ENCODE results near the gene TM9SF4.

Gene TM9SF4

GRCh38 chr20:32208499-32209154 is 99.1 kb downstream of the TM9SF4 start:
- DNase-seq, result no peak

DNA sequence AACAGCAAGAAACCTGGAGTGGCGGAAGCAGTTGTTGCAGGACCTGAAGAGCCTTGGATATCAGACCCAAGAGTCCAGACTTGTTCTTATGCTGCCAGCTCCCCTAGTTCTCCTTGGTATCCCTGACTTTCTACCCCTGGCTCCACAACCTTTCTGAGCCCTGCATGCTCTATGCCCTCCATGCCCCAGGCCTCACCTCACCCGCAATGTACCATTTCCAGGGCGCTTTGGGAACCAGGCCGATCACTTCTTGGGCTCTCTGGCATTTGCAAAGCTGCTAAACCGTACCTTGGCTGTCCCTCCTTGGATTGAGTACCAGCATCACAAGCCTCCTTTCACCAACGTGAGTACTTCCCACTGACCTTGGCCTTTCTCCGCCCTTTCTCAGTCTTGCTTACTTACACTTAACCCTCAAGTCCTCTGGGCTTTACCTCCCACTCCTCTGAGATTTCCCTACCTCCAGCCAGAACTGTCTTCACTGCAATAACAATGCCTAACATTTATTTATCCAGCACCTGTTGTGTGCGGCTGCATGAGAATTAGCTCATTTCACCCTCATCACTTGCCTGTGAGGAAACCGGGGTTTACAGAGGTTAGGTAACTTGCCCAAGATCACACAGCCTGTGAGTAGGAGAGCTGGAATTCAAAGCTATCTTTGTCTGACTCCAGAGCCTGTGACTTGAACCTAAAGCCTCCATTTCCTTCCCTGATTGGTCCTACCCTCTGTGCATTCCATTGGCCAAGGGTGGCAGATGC is 100.5 kb downstream of the TM9SF4 start:
- no peak for DNase-seq

DNA sequence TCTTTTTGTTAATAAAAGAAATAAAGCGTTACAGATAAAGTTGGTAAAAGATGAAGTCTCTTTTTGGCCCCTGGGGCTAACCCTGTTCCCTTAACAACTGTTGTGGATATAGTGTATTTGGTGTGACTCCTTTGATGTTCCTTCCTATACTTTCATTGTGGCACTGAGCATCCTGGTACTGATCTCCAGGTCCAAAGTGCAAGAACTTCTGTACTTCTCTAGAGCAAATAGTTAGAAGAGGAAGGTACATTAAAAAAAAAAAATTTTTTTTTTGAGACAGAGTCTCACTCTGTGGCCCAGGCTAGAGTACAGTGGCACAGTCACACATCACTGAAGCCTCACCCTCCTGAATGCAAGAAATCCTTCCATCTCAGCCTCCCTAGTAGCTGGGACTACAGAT is 104.4 kb downstream of the TM9SF4 start:
- DNase-seq, result no peak

DNA sequence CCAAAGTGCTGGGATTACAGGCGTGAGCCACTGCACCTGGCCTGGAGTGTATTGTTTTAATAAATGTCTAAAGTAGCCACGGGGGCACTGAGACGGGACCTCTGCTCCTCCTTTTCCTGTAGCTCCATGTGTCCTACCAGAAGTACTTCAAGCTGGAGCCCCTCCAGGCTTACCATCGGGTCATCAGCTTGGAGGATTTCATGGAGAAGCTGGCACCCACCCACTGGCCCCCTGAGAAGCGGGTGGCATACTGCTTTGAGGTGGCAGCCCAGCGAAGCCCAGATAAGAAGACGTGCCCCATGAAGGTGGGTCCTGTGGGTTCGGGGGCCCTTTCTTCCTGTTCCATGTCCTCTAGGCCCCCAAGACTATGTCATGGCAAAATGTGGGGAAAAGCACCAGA is 105.6 kb downstream of the TM9SF4 start:
- no peak for DNase-seq

DNA sequence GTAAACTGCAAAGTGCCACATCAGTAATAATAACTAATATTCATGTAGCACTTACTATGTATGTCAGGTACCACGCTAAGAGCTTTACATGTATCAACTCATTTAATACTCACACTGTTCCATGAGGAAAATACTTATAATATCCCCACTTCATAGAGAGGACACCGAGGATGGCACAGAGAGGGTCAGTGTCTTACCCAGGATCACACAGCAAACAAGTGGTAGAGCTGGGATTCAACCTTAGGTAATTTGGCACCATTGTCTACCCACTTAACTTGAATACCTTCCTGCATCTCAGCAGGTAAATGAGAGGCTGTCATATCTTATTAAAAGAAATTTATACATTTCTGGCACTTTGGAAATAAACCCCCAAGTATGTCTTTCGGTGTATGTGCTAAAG is 106.2 kb downstream of the TM9SF4 start:
- no peak for DNase-seq

DNA sequence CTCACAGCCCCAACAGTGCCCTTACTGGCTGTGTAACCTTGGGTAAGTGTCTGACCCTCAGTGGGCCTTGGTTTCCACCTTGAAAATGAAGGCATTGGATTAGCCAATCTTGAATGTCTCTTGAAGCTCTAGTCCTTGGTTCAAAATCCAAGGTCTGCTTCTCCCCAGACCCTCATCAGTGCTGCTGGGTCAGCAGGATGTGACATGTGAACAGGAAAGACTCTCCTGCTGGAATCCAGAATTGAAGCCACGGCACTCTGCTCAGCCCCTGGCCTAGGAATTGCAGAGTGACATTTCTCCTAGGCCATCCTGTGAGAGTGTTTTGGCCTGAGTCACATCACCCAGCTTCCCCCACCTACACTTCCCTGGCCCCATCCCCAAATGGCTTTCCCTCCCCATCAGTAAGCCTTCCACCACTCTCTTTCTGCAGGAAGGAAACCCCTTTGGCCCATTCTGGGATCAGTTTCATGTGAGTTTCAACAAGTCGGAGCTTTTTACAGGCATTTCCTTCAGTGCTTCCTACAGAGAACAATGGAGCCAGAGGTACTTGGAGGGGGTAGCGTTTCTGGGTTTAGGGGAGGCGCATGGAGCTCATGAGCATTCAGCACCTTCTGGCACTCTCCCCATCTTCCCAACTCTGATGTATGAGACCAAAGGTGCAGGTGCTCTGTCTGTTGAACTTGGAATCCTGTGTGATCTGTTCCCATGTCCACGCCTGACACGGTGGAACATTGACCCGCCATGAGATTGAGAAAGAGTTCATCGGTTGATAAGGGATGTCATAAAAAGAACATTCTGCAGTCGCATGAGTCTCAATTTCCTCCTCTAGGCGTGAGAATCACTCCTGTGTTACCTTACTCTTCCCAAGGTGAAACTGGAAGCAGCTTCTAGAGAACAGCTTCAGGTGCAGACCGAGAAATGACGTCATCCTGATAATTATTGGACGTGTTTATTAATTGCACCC is 106.9 kb downstream of the TM9SF4 start:
- no peak for DNase-seq
